Activated CD8-positive, alpha-beta memory T cell treated with anti-CD3 and anti-CD28 coated beads, Interleukin-2, amount 50 U/mL, for 48 hours (primary cell): ENCODE data around the gene OPN1LW.
"Not testable (repeated sequence)": the region's sequence is repeated elsewhere in the genome, so short reads cannot be mapped to it uniquely, and the experiment has no call there.

Experiments
- DNase-seq: peaks from one replicate; pipeline ENCODE4 v3.0.0-alpha.2; 2020

Gene OPN1LW

GRCh38 chrX:154144010-154144409 lies at the start of gene OPN1LW:
Gene OPN1LW (plus strand): TSS chrX:154144243. CDS start chrX:154144284, 41 bp downstream.
- DNase-seq, result not testable (repeated sequence)

- no peak for DNase-seq
Observed at GRCh38 chrX:154094833-154095232, 49.2 kb upstream of the OPN1LW start.

- DNase-seq, result peak; percentile 55
Observed at GRCh38 chrX:154096140-154097002, 47.7 kb upstream of the OPN1LW start.

DNA sequence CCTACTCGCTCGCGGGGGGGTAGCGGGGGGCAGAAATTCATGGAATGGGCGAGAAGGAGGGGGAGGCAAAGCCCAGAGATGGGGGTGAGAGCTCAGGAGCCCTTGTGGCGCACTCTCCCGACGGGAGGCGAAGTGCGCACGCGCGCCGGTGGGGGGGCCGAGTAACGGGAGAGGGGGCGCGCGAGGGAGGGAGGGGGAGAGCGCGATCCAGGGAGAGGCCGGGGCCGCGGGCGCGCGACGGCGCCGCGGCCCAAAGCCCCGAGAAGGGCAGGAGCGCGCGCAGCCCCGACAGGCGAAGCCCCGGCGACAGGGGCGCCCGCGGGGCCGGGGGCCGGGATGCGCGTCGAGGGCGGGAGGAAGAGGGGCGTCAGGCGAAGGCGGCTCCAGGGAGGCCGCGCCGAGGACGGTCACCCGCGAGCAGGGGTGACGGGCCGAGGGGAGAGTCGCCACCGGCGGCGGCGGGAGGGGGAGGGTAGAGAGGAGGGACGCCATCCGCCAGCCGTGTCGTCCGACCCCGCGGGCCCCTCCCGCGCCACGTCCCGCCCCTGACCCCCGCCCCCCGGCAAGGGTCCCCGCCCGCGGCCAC lies 46.9 kb upstream of the OPN1LW start:
- DNase-seq, result peak; percentile 79

GRCh38 chrX:154097589-154098541 lies 46.2 kb upstream of the OPN1LW start, which contains the start of gene MECP2:
Gene MECP2 (minus strand): TSS chrX:154097717.
- peak; percentile 88 for DNase-seq

GRCh38 chrX:154098551-154098950 lies 45.5 kb upstream of the OPN1LW start:
- no peak for DNase-seq

GRCh38 chrX:154113729-154114128 lies 30.3 kb upstream of the OPN1LW start:
- DNase-seq, result no peak

DNA sequence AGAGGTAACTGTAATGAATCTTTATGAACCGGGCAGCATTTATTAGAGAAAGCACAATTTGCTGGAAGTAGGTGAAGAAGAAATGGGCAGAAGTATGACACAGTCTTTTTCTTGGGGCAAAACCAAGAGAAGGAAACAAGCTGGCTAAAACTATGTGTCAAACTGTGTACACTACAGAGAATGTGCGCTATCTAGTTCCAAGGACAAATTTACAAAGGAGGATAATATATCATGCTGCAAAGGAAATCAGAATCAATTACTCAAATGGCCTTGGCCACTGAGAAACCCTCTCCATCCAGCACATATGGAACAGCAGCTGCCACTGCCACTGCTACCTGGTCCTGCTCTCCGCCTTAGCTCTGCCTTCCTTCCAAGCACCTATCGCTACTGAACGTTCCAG lies 29.4 kb upstream of the OPN1LW start:
- no peak for DNase-seq

DNA sequence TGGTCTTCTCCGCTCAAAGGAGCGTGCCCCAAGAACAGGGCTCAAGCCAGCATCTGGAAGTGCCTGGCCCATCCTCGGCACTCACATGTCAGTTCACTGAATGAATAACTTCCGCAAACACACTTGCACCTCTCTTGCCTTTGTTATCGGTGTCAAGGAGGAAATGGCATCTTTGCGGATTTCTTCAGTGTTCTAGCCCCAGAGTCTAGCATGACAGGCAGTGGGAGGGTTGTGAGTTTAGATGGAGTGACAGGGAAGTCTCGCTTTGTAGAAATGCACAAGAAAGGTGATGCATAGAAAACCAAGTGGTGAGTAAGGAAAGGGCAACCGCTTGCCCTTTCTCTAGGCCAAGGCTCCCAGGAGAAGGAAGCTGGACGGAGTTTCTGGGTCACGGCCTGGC lies 29.0 kb upstream of the OPN1LW start:
- no peak for DNase-seq

GRCh38 chrX:154115750-154116149 lies 28.3 kb upstream of the OPN1LW start:
- no peak for DNase-seq

DNA sequence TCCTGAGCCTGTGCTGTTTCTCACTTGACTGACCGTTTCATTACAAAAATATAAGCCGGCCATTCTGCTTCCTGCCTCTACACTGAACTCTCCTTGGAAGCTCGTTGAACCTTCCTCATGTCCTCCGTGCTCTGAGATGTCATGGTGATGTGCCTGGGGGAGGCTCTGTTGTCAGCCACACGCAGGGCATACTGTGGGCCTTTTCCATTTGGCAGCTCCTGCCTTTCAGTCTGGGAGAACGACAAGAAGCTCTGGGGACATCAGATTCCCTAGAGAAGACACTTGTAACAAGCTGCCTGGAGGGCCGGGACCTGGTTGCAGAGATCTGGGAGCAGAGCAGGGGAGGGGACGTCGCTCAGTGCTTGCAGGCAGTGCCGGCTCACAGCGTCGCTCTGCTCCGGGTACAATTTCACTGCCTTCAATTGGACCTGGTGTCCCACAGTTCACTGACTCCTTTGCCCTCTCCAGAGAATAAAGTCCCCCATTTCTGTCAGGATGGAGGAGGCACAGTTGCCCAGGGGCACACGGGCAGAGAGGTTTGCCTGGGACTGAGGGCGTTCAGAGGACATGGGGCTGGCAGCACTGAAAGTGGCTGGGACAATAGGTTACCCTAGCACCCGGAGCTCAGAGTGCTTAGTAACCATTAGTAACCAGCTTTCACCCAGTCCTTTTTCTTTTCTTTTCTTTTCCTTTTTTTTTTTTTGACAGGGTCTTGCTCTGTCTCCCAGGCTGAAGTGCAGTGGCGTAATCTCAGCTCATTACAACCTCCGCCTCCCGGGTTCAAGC lies 27.4 kb upstream of the OPN1LW start:
- no peak for DNase-seq

- DNase-seq, result no peak
Observed at GRCh38 chrX:154117566-154117965, 26.5 kb upstream of the OPN1LW start.

GRCh38 chrX:154120567-154120966 lies 23.5 kb upstream of the OPN1LW start:
- DNase-seq, result no peak

- DNase-seq, result no peak
Observed at GRCh38 chrX:154121207-154121606, 22.8 kb upstream of the OPN1LW start.

- DNase-seq, result no peak
Observed at GRCh38 chrX:154121961-154122360, 22.1 kb upstream of the OPN1LW start.

- no peak for DNase-seq
Observed at GRCh38 chrX:154123241-154124219, 20.5 kb upstream of the OPN1LW start.

DNA sequence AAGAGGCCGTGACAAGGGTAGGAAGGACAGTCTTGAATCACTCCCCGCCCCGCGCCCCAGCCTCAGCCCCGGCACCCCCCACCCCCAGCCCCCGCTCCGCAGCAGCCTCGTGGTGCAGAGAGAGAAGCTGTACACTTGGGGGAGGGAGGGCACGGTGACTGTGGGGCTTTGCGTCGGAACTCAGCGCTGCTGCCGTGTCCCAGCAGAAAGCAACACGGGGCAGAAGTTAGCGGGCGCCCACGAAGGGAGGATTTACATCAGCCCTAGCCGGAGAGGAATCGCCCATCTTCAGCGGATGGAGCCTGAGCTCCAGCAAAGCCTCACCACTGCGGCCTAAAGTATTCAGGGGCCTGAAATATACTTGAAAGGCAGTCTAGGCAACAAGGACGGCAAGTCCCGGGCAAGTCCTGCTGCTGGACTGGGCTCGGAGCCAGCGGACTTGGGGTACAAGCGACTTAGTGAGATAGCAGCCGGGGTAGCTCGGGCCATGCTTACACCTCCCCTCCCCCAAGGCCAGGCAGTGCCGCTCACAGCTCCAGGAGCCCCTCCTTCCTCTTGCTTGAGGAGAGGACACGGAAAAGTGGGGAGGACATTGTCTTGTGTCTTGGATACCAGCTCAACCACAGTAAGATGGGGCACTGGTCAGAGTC lies 18.5 kb upstream of the OPN1LW start:
- DNase-seq, result no peak

DNA sequence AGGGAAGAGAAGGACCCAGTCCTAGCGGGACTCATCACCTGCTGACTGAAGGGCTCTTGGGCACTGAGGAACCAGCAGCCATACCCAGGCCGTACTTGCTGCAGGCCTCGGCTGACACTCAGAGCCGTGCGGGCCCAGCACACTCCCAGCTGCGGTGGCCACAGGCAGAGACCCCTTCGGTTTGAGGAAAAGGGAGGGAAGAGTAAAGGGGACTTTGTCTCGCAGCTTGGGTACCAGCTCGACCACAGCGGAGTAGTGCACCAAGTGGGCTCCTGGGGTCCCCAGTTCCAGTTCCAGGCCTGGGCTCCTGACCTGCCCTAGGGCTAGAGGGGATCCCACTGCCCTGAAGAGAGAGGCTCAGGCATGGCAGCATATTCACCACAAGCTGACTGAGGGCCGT lies 17.9 kb upstream of the OPN1LW start:
- DNase-seq, result no peak

- no peak for DNase-seq
Observed at GRCh38 chrX:154131955-154132354, 12.1 kb upstream of the OPN1LW start.

- DNase-seq, result no peak
Observed at GRCh38 chrX:154132366-154132765, 11.7 kb upstream of the OPN1LW start.
